SK-N-SH (cell line): ENCODE data around the gene SLC5A2.

Experiments used
- EP300 ChIP-seq, 2 experiments: IDR thresholded peaks; 2 replicates each; pipeline versions ENCODE4 v1.4.0 to v1.6.1; 2012; ENCODE audit warnings: borderline replicate concordance in 1 of 2, low read depth in 1 of 2, low read length in 1 of 2
- NRF1 ChIP-seq: IDR thresholded peaks from 2 replicates; pipeline ENCODE4 v1.6.1; 2012; ENCODE audit warnings: low read depth, mild to moderate bottlenecking, low read length
- POLR2AphosphoS5 ChIP-seq: IDR thresholded peaks from 2 replicates; pipeline ENCODE4 v1.6.1; 2012; ENCODE audit warnings: low read depth, low read length
- SMC3 ChIP-seq: IDR thresholded peaks from 2 replicates; pipeline ENCODE4 v1.6.1; 2012; ENCODE audit warnings: low read depth, low read length, improper control_type of control experiment
- TAF1 ChIP-seq: IDR thresholded peaks from 2 replicates; pipeline ENCODE4 v1.6.1; 2012; ENCODE audit warnings: low read depth, mild to moderate bottlenecking, low read length, moderate library complexity, borderline replicate concordance
- YY1 ChIP-seq: IDR thresholded peaks from 2 replicates; pipeline ENCODE4 v1.4.0; 2012; ENCODE audit warnings: low read depth, mild to moderate bottlenecking
- TF ChIP-seq, protein P1 (sequence below): fragments of 200-600 bp; sonication (generic); IDR thresholded peaks from 2 replicates; pipeline ENCODE4 v1.6.1; 2017; ENCODE audit warnings: antibody characterized with exemption, mild to moderate bottlenecking, moderate library complexity
- TF ChIP-seq, protein P2 (sequence below): IDR thresholded peaks from 2 replicates; pipeline ENCODE4 v1.4.0; 2012; ENCODE audit warnings: low read depth

DNA sequence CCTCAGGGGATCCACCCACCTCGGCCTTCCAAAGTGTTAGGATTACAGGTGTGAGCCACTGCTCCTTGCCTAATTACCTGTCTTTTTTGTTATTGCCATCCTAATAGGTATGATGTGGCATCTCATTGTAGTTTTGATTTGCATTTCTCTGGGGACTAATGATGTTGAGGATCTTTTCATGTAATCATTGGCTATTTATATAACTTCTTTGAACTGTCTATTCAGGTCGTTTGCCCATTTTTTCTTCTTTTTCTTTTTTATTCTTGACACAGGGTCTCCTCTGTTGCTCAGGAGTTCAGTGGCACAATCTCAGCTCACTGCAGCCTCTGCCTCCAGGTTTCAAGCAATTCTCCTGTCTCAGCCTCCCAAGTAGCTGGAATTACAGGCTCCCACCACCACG lies 12.3 kb upstream of the SLC5A2 start:
- TF ChIP-seq, protein P1, sequence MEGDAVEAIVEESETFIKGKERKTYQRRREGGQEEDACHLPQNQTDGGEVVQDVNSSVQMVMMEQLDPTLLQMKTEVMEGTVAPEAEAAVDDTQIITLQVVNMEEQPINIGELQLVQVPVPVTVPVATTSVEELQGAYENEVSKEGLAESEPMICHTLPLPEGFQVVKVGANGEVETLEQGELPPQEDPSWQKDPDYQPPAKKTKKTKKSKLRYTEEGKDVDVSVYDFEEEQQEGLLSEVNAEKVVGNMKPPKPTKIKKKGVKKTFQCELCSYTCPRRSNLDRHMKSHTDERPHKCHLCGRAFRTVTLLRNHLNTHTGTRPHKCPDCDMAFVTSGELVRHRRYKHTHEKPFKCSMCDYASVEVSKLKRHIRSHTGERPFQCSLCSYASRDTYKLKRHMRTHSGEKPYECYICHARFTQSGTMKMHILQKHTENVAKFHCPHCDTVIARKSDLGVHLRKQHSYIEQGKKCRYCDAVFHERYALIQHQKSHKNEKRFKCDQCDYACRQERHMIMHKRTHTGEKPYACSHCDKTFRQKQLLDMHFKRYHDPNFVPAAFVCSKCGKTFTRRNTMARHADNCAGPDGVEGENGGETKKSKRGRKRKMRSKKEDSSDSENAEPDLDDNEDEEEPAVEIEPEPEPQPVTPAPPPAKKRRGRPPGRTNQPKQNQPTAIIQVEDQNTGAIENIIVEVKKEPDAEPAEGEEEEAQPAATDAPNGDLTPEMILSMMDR = no peak
- TF ChIP-seq EP300 (IDR thresholded peaks at IDR 0.05; ENCODE audit: borderline replicate concordance in 1 of 2, low read depth in 1 of 2, low read length in 1 of 2) = no peak
- TF ChIP-seq TAF1 = no peak
- no peak for TF ChIP-seq POLR2AphosphoS5
- TF ChIP-seq, protein P2, sequence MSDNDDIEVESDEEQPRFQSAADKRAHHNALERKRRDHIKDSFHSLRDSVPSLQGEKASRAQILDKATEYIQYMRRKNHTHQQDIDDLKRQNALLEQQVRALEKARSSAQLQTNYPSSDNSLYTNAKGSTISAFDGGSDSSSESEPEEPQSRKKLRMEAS = no peak
- TF ChIP-seq YY1 = no peak
- TF ChIP-seq NRF1 = no peak
- no peak for TF ChIP-seq SMC3
